Osteoblast (primary cell): ENCODE data around the gene C12orf57. TPM values are rescaled to one million over a fixed set of nuclear protein-coding genes. Genes with fewer than 3 reads are reported as not detected.

ENCODE experiments used
- DNase-seq: peaks from one replicate; pipeline ENCODE4 v3.0.0; 2011; ENCODE audit warnings: low spot score, mixed read lengths; ENCODE audit not compliant: insufficient read length; ENCODE audit errors: missing footprints
- H2AFZ ChIP-seq: 2 replicates; pipeline ENCODE4 v1.6.0; 2011; ENCODE audit warnings: mild to moderate bottlenecking, low read length
- H3K27ac ChIP-seq: 2 replicates; pipeline ENCODE4 v1.5.1; 2011; ENCODE audit warnings: mild to moderate bottlenecking, low read depth, low read length, moderate library complexity
- H3K27me3 ChIP-seq: 2 replicates; pipeline ENCODE4 v1.6.0; 2012; ENCODE audit warnings: mild to moderate bottlenecking, control low read depth, inconsistent platforms, low read length, moderate library complexity; ENCODE audit not compliant: insufficient read depth
- H3K36me3 ChIP-seq: 2 replicates; pipeline ENCODE4 v1.5.1; 2011; ENCODE audit warnings: mild to moderate bottlenecking, low read length, control low read depth, moderate library complexity; ENCODE audit not compliant: insufficient read depth
- H3K4me1 ChIP-seq: 2 replicates; pipeline ENCODE4 v1.5.1; 2011; ENCODE audit warnings: mild to moderate bottlenecking, low read length, control low read depth, moderate library complexity; ENCODE audit not compliant: insufficient read depth
- H3K4me2 ChIP-seq: 2 replicates; pipeline ENCODE4 v1.6.0; 2011; ENCODE audit warnings: mild to moderate bottlenecking, low read length; ENCODE audit not compliant: insufficient read depth
- H3K4me3 ChIP-seq: fragments of 200-600 bp; sonication (generic); 3 replicates; pipeline ENCODE4 v1.5.1; 2012; ENCODE audit warnings: mild to moderate bottlenecking, low read length, inconsistent platforms; ENCODE audit not compliant: insufficient read depth
- H3K79me2 ChIP-seq: 2 replicates; pipeline ENCODE4 v1.6.0; 2012; ENCODE audit warnings: mild to moderate bottlenecking, low read length, control low read depth, inconsistent platforms; ENCODE audit not compliant: insufficient read depth
- H3K9me3 ChIP-seq: 2 replicates; pipeline ENCODE4 v1.5.1; 2011; ENCODE audit warnings: low read depth, low read length, control low read depth
- H4K20me1 ChIP-seq: 2 replicates; pipeline ENCODE4 v1.6.0; 2012; ENCODE audit warnings: mild to moderate bottlenecking, low read length, control low read depth; ENCODE audit not compliant: insufficient read depth
- total RNA-seq: library from RNA; depleted of rRNA; stranded (reverse); fragments of >200 nt; gene quantifications from 2 replicates; pipeline ENCODE4 v1.2.3, GENCODE V29; 2012
- TF ChIP-seq, protein P1 (sequence below): IDR thresholded peaks from 2 replicates; pipeline ENCODE4 v1.5.1; 2011; ENCODE audit warnings: mild to moderate bottlenecking, low read depth, low read length, moderate library complexity; ENCODE audit errors: extremely low read depth

C12orf57 gene
- total RNA-seq, 1 donor, result 81.4 TPM

DNA sequence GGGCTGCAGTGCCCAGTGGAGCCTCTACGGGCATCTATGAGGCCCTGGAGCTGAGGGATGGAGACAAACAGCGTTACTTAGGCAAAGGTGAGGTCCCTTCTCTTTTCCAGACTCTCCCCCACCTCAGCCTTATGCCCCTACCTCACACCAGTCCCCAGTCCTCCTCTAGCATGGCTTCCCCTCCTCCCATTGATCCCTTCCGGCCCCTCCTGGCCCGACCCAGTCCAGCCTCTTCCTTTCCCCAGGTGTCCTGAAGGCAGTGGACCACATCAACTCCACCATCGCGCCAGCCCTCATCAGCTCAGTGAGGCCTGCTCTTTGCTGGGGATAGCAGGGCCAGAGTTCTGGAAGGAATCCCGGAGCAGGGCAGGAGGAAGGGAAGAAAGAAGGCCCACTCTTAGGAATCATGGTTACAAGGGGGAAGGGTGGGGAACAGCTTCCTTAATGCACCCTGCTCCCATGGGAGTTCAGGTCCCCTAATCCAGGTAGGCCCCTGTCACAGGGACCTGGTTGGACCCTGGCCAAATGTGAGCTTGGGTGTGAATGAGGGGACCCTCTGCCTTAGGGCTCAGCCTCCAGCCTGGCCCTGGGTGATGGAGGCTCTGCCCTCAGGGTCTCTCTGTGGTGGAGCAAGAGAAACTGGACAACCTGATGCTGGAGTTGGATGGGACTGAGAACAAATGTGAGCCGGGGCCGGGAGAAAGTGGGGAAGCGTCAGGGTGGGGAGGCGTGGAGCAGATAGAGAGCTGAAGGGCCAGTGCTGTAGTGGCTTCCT is 27.2 kb upstream of the C12orf57 start:
- TF ChIP-seq, protein P1, sequence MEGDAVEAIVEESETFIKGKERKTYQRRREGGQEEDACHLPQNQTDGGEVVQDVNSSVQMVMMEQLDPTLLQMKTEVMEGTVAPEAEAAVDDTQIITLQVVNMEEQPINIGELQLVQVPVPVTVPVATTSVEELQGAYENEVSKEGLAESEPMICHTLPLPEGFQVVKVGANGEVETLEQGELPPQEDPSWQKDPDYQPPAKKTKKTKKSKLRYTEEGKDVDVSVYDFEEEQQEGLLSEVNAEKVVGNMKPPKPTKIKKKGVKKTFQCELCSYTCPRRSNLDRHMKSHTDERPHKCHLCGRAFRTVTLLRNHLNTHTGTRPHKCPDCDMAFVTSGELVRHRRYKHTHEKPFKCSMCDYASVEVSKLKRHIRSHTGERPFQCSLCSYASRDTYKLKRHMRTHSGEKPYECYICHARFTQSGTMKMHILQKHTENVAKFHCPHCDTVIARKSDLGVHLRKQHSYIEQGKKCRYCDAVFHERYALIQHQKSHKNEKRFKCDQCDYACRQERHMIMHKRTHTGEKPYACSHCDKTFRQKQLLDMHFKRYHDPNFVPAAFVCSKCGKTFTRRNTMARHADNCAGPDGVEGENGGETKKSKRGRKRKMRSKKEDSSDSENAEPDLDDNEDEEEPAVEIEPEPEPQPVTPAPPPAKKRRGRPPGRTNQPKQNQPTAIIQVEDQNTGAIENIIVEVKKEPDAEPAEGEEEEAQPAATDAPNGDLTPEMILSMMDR, result no peak
- no peak for DNase-seq
- Histone ChIP-seq H2AFZ (no peak overlapping the region), H3K9me3 (no peaks in the 10 kb centered on the region), H3K4me2 (no peak overlapping the region), H3K27ac (no peak overlapping the region), H3K4me1 (peaks cover 22% of the 10 kb centered on the region), H4K20me1 (peaks cover 4% of the 10 kb centered on the region), H3K4me3 (no peak overlapping the region), H3K79me2 (peaks cover 19% of the 10 kb centered on the region), H3K27me3 (no peaks in the 10 kb centered on the region), H3K36me3 (peaks cover 12% of the 10 kb centered on the region)

DNA sequence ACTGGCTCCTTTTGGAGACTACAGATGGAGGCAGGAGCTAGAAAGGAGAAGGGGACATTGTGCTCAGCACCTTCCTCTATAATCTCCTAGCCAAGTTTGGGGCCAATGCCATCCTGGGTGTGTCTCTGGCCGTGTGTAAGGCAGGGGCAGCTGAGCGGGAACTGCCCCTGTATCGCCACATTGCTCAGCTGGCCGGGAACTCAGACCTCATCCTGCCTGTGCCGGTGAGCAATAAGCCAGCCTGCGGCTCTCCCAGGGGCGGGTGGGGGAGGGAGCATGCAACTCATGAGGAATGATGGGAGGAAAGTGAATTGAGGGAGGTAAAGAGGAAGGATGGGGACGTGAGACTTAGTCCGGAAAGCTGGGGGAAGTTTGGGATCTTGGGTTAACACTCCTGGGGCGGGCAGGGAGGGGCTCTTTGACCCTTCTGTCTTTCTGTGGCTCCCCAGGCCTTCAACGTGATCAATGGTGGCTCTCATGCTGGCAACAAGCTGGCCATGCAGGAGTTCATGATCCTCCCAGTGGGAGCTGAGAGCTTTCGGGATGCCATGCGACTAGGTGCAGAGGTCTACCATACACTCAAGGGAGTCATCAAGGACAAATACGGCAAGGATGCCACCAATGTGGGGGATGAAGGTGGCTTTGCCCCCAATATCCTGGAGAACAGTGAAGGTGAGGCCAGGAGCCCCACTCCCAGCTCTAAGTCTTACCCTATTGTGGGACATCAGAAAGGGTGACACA is 26.2 kb upstream of the C12orf57 start:
- no peaks in the 10 kb centered on the region for H3K9me3 ChIP-seq
- H3K27me3 ChIP-seq, result no peaks in the 10 kb centered on the region
- peak; percentile 95 for DNase-seq
- peaks cover 22% of the 10 kb centered on the region for H3K4me1 ChIP-seq
- TF ChIP-seq, protein P1, result no peak
- no peak overlapping the region for H2AFZ ChIP-seq
- no peak overlapping the region for H3K4me3 ChIP-seq
- H3K4me2 ChIP-seq, result no peak overlapping the region
- peak overlapping the region; percentile 11 for H3K27ac ChIP-seq
- peaks cover 19% of the 10 kb centered on the region for H3K79me2 ChIP-seq
- peaks cover 16% of the 10 kb centered on the region for H3K36me3 ChIP-seq
- H4K20me1 ChIP-seq, result peaks cover 4% of the 10 kb centered on the region

DNA sequence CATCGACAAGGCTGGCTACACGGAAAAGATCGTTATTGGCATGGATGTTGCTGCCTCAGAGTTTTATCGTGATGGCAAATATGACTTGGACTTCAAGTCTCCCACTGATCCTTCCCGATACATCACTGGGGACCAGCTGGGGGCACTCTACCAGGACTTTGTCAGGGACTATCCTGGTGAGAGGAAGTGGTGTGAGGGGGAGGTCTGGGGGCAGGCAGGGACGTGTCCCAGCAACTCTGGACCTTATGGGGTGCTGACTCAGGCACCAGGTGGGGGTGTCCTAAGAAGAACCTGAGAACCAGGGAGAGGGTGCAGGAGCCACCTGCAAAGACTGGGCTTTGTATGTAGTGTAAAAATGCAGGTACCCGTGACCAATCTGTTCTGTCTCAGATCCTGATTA is 24.2 kb upstream of the C12orf57 start:
- no peak overlapping the region for H3K4me2 ChIP-seq
- H3K36me3 ChIP-seq, result peaks cover 26% of the 10 kb centered on the region
- H3K4me3 ChIP-seq, result no peak overlapping the region

More for the DNA sequence above, 24.2 kb upstream of the C12orf57 start:
- Histone ChIP-seq H3K9me3 (no peaks in the 10 kb centered on the region), H3K27ac (no peak overlapping the region), H3K27me3 (no peaks in the 10 kb centered on the region), H3K4me1 (peaks cover 19% of the 10 kb centered on the region), H4K20me1 (peaks cover 4% of the 10 kb centered on the region), H3K79me2 (peaks cover 18% of the 10 kb centered on the region), H2AFZ (no peak overlapping the region)
- TF ChIP-seq, protein P1, result no peak
- peak; percentile 41 for DNase-seq
